Chondrocyte (in vitro differentiated cells): Measurements from ENCODE around the gene C1orf185. TPM values are rescaled to one million over a fixed set of nuclear protein-coding genes. Genes with fewer than 3 reads are reported as not detected.

Experiments
- DNase-seq: peaks from one replicate; pipeline ENCODE4 v3.0.0; 2021; ENCODE audit warnings: mixed read lengths, low spot score
- H3K27ac Mint-ChIP-seq: one replicate; pipeline ENCODE4 v1.8.0; 2021; ENCODE audit warnings: mild to moderate bottlenecking, moderate library complexity, mixed read lengths; ENCODE audit not compliant: unreplicated experiment
- H3K27me3 Mint-ChIP-seq: 2 replicates; pipeline ENCODE4 v1.8.0; 2021; ENCODE audit warnings: low read depth, mixed read lengths
- H3K36me3 Mint-ChIP-seq: 2 replicates; pipeline ENCODE4 v1.8.0; 2021; ENCODE audit warnings: low read depth, mixed read lengths
- H3K4me1 Mint-ChIP-seq: 2 replicates; pipeline ENCODE4 v1.8.0; 2021; ENCODE audit warnings: low read depth, mild to moderate bottlenecking, mixed read lengths
- H3K4me3 Mint-ChIP-seq: one replicate; pipeline ENCODE4 v1.8.0; 2021; ENCODE audit warnings: mild to moderate bottlenecking, moderate library complexity, mixed read lengths; ENCODE audit not compliant: unreplicated experiment
- H3K9me3 Mint-ChIP-seq: 2 replicates; pipeline ENCODE4 v1.8.0; 2021; ENCODE audit warnings: low read depth, mixed read lengths
- CTCF ChIP-seq: fragments of 200-600 bp; sonication (generic); IDR thresholded peaks from 2 replicates; pipeline ENCODE4 v1.5.0; 2021; ENCODE audit warnings: antibody characterized with exemption, mild to moderate bottlenecking, moderate library complexity
- total RNA-seq: library from RNA; stranded (reverse); gene quantifications from 3 replicates; pipeline ENCODE4 v1.2.1, GENCODE V29; 2021

Gene C1orf185
- total RNA-seq, 1 donor from 2014 or later = not detected

- no peak for TF ChIP-seq CTCF
- no peak for DNase-seq
- no peak overlapping the region for H3K4me3 Mint-ChIP-seq
- peaks cover 8% of the 10 kb centered on the region for H3K9me3 Mint-ChIP-seq
- H3K36me3 Mint-ChIP-seq = no peaks in the 10 kb centered on the region
- no peaks in the 10 kb centered on the region for H3K4me1 Mint-ChIP-seq
- H3K27me3 Mint-ChIP-seq = peaks cover 36% of the 10 kb centered on the region
- no peak overlapping the region for H3K27ac Mint-ChIP-seq
These were observed 15.3 kb upstream of the C1orf185 start for GRCh38 chr1:51086496-51087271.

- peak; percentile 61 for TF ChIP-seq CTCF
- Mint-ChIP-seq H3K4me3 (no peak overlapping the region), H3K27ac (no peak overlapping the region), H3K27me3 (peaks cover 36% of the 10 kb centered on the region), H3K9me3 (peaks cover 10% of the 10 kb centered on the region), H3K36me3 (peaks cover 2% of the 10 kb centered on the region), H3K4me1 (no peaks in the 10 kb centered on the region)
- DNase-seq = no peak
These were observed 13.6 kb upstream of the C1orf185 start for GRCh38 chr1:51088474-51088873.

- H3K36me3 Mint-ChIP-seq = peaks cover 7% of the 10 kb centered on the region
- DNase-seq = no peak
- H3K4me1 Mint-ChIP-seq = no peaks in the 10 kb centered on the region
- peaks cover 40% of the 10 kb centered on the region for H3K27me3 Mint-ChIP-seq
- H3K9me3 Mint-ChIP-seq = peaks cover 17% of the 10 kb centered on the region
- H3K27ac Mint-ChIP-seq = no peak overlapping the region
- no peak overlapping the region for H3K4me3 Mint-ChIP-seq
- no peak for TF ChIP-seq CTCF
These were observed 8.4 kb upstream of the C1orf185 start for GRCh38 chr1:51093581-51093980.

DNA sequence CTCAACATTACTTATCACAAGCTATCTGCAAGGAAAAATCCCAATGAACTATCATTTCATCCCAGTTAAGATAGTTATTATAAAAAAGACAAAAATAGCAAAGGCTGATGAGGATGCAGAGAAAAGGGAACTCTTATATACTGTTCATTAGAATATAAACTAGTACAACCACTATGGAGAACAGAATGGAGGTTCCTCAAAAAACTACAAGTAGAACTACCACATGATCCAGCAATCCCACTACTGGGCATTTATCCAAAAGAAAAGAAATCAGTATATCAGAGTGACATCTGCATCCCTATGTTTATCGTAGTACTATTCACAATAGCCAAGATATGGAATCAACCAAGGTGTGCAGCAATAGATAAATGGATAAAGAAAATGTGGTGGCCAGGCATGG is 4.9 kb upstream of the C1orf185 start:
- H3K27me3 Mint-ChIP-seq = peaks cover 43% of the 10 kb centered on the region
- peaks cover 7% of the 10 kb centered on the region for H3K36me3 Mint-ChIP-seq
- no peak for TF ChIP-seq CTCF
- no peak overlapping the region for H3K4me3 Mint-ChIP-seq
- no peaks in the 10 kb centered on the region for H3K4me1 Mint-ChIP-seq
- peaks cover 10% of the 10 kb centered on the region for H3K9me3 Mint-ChIP-seq
- no peak for DNase-seq
- no peak overlapping the region for H3K27ac Mint-ChIP-seq

DNA sequence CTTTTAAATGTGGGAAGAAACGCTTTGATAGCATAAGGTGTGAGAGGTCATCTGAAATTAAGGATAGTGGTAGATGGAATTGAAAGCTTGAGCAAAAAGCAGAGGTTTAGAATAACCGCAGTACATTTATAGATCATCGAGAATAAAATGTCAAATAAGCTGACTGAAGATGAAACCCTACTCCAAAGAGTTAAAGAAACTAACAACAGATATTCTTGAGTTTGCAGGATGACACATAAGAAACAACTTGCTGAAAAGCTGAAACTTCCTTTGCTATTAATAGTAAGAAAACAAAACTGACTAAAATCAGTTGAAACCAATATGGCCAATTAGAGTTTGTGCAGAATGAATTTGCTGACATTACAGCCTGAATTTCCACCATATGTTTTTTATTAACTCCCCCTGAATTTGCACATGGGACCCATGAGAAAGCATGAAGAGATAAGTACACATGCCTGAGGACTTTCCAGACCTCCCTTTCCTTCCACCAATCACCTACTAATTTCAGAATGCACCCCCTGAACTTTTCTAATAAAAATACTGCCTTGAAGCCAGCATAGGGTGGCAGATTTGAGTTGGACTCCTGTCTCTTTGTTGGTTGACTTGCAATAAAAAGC is 1.7 kb upstream of the C1orf185 start:
- H3K36me3 Mint-ChIP-seq = peaks cover 5% of the 10 kb centered on the region
- H3K27me3 Mint-ChIP-seq = peaks cover 40% of the 10 kb centered on the region
- H3K27ac Mint-ChIP-seq = no peak overlapping the region
- peaks cover 6% of the 10 kb centered on the region for H3K9me3 Mint-ChIP-seq
- no peak for DNase-seq
- TF ChIP-seq CTCF = no peak
- no peak overlapping the region for H3K4me3 Mint-ChIP-seq
- no peaks in the 10 kb centered on the region for H3K4me1 Mint-ChIP-seq
